Activated T-helper 2 cell treated with anti-CD3 and anti-CD28 coated beads, Interferon-gamma antibody, Interleukin-2, Interleukin-4, amounts not matched to agents 10 μg/mL and 5 μg/mL and 100 μg/mL, durations not matched to agents 14 hours and 24 hours and 36 hours (primary cell): ENCODE measurements around the gene BIN1. TPM values are rescaled to one million over a fixed set of nuclear protein-coding genes. Genes with fewer than 3 reads are reported as not detected.

Experiments used
- DNase-seq: peaks from one replicate; pipeline ENCODE4 v3.0.0; 2021; ENCODE audit warnings: low spot score
- H3K27ac Mint-ChIP-seq: one replicate; pipeline ENCODE4 v1.8.0; 2021; ENCODE audit warnings: mixed read lengths
- H3K27me3 Mint-ChIP-seq: one replicate; pipeline ENCODE4 v1.8.0; 2021; ENCODE audit warnings: low read depth, mixed read lengths
- H3K36me3 Mint-ChIP-seq: one replicate; pipeline ENCODE4 v1.8.0; 2021; ENCODE audit warnings: low read depth, mixed read lengths
- H3K4me1 Mint-ChIP-seq: one replicate; pipeline ENCODE4 v1.8.0; 2021; ENCODE audit warnings: low read depth, mixed read lengths
- H3K4me3 Mint-ChIP-seq: one replicate; pipeline ENCODE4 v1.8.0; 2021; ENCODE audit warnings: low read depth, mild to moderate bottlenecking, moderate library complexity, mixed read lengths
- H3K9me3 Mint-ChIP-seq: one replicate; pipeline ENCODE4 v1.8.0; 2021; ENCODE audit warnings: mixed read lengths
- intact Hi-C: fragments of 100-400 bp; cut with micrococcal nuclease; formaldehyde crosslinking; loops from one replicate; pipeline ENCODE4 v1.15.1; 2023
- total RNA-seq: library from RNA; stranded (reverse); gene quantifications from 2 replicates; pipeline ENCODE4 v1.2.3, GENCODE V29; 2022

BIN1 gene
- total RNA-seq, 1 donor from 2014 or later, result 51.7 TPM

DNA sequence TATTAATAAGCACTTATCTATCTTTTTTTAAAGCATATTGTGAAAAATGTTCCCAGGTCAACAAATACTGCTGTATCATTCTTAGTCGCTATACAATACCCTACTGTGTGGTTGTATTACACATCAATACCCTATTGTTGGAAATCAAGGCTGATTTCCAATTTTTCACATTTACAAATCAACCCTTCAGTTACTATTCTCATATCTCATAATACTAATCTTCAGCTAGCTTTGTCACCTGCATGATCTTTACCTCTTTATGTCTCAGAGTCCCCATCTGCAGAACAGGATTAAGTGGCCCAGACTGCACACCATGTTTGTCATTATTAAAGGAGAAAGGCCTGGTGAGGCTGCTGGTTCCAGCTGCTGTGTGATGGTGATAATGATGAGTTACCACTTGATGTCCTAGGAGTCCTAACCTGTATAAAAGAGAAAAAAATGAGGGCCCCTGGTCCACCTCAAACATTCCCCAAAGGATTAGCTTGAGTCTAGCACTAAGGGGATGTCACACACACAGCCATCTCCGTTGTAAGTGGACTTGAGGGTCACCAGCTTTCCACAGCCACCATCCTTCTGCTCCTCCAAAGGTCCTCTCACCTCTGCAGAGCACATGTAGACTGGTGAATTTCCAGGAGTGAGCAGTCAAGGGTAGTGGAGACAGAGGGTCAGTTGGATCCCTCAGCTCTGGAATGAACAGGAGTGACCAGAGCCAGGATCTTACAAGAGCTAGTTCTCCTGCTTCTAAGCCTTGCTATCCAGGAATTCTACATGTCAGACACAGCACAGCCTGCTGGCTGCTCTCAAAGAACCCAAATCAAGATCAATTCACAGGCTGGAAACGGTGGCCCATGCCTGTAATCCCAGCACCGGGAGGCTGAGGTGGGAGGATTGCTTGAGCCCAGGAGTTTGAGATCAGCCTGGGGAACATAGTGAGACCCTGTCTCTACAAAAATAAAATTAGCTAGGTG, 36.0 kb upstream of the BIN1 start:
- DNase-seq, result no peak
- Mint-ChIP-seq H3K36me3 (no peaks in the 10 kb centered on the region), H3K4me3 (no peak overlapping the region), H3K4me1 (peaks cover 3% of the 10 kb centered on the region), H3K9me3 (no peaks in the 10 kb centered on the region), H3K27me3 (peaks cover 16% of the 10 kb centered on the region), H3K27ac (no peak overlapping the region)
- intact Hi-C loops, result no loop called here

DNA sequence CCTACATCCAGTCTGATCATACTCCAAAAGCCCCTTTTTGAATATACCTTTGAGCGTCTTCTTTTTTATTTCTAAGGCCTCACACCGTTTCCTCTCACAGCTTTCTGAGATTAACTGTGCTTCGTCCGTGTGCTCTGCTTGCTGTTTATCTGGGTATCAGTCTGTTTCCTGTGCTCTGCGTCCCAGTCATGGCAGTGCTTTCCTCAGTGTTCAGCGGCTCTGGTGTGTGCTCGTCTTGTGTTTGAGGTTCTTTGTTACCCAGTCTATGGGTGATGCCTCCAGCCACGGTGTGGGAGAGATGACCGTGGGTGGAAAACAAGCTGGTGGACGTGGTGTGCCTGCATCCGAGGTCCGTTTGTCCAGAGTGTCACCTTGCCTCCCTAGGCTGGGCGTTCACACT, 33.6 kb upstream of the BIN1 start:
- Mint-ChIP-seq H3K4me3 (no peak overlapping the region), H3K27me3 (peaks cover 16% of the 10 kb centered on the region), H3K9me3 (no peaks in the 10 kb centered on the region), H3K36me3 (no peaks in the 10 kb centered on the region), H3K4me1 (peaks cover 3% of the 10 kb centered on the region), H3K27ac (no peak overlapping the region)
- DNase-seq, result no peak
- intact Hi-C loops, result no loop called here

DNA sequence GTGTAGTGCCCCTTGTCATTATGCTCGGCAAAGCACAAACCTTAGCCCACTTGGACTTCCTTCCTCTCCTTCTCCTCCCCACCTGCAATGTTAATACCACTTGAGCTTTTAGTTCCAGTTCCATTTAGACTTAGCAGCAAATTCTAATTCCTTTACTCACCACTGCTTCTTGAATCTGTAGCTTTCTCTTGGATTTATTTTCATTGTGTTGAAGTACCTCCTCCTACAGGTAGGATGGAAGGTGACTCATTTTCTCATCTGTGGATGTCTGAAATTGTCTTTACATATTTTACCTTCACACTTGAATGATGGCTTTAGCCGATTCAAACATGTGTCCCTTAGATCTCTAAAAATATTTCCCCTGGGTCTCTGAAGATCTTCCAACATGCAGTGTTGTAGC, 32.8 kb upstream of the BIN1 start:
- Mint-ChIP-seq H3K4me3 (no peak overlapping the region), H3K27ac (no peak overlapping the region), H3K27me3 (peaks cover 16% of the 10 kb centered on the region), H3K9me3 (no peaks in the 10 kb centered on the region), H3K36me3 (no peaks in the 10 kb centered on the region), H3K4me1 (peaks cover 3% of the 10 kb centered on the region)
- no peak for DNase-seq
- intact Hi-C loops, result no loop called here

DNA sequence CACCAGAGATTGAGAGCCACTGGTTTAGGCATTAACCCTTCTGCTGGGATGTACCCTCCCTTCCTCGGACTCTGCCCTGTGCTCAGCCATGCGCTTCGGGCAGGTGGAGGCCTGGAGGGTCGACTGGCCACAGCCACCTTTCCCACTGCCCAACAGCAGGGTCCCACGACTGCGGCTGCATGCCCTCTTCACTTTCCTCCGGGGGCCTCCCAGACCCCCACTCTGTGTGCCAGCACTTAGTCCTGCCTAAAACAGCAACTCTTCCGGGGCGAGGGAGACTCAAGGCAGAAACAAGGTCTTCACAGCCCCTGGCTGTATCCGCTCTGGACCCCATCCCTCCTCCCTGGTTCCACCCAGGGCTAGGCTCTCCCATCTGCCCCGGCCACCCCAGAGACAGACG, 31.3 kb upstream of the BIN1 start:
- Mint-ChIP-seq H3K27me3 (peaks cover 21% of the 10 kb centered on the region), H3K9me3 (no peaks in the 10 kb centered on the region), H3K27ac (no peak overlapping the region), H3K4me3 (no peak overlapping the region), H3K36me3 (no peaks in the 10 kb centered on the region), H3K4me1 (peaks cover 3% of the 10 kb centered on the region)
- intact Hi-C loops, result no loop called here
- DNase-seq, result no peak

DNA sequence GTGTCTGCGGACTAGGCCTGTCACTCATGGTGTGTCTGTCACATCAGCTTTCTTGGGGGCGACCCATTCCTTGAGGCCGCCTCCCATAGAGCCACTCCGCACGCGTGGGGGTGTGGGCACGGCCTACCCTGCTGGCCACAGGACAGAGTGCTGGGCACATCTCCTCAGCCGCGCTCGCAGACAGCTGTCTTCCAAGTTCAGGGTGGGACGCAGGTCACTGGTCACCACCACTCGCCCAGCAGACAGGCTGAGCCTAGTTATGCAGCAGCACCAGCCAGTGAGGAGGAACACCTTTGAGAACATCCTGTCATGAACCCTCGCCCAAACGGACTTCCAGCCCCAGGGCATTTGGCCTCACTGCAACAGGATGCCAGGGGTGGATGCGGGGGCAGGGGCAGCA, 30.8 kb upstream of the BIN1 start:
- Mint-ChIP-seq H3K36me3 (no peaks in the 10 kb centered on the region), H3K4me3 (no peak overlapping the region), H3K27ac (no peak overlapping the region), H3K27me3 (peaks cover 21% of the 10 kb centered on the region), H3K4me1 (peaks cover 3% of the 10 kb centered on the region), H3K9me3 (no peaks in the 10 kb centered on the region)
- no peak for DNase-seq
- intact Hi-C loops, result no loop called here

DNA sequence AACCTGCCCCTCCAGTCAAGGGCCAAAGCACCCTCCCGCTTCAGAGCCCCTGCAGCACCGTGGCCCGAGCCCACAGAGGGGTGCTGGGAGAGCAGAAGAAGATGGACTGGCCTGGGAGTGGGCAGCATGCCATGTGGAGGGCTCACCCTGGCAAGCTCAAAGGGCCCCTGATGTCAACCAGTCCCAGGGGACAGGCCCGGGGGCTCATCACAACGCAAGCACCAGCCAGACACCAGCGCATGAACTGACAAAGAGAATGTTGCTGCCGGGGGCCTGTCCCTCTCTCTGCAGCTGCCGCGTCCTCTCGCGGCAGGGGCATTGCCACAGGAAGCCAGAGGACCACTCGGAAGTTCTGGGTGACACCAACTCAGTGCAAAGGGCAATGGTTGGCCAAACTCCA, 30.3 kb upstream of the BIN1 start:
- no peaks in the 10 kb centered on the region for H3K9me3 Mint-ChIP-seq
- intact Hi-C loops, result no loop called here
- peaks cover 3% of the 10 kb centered on the region for H3K4me1 Mint-ChIP-seq
- H3K36me3 Mint-ChIP-seq, result no peaks in the 10 kb centered on the region
- H3K4me3 Mint-ChIP-seq, result no peak overlapping the region
- DNase-seq, result no peak
- H3K27me3 Mint-ChIP-seq, result peaks cover 21% of the 10 kb centered on the region
- no peak overlapping the region for H3K27ac Mint-ChIP-seq

DNA sequence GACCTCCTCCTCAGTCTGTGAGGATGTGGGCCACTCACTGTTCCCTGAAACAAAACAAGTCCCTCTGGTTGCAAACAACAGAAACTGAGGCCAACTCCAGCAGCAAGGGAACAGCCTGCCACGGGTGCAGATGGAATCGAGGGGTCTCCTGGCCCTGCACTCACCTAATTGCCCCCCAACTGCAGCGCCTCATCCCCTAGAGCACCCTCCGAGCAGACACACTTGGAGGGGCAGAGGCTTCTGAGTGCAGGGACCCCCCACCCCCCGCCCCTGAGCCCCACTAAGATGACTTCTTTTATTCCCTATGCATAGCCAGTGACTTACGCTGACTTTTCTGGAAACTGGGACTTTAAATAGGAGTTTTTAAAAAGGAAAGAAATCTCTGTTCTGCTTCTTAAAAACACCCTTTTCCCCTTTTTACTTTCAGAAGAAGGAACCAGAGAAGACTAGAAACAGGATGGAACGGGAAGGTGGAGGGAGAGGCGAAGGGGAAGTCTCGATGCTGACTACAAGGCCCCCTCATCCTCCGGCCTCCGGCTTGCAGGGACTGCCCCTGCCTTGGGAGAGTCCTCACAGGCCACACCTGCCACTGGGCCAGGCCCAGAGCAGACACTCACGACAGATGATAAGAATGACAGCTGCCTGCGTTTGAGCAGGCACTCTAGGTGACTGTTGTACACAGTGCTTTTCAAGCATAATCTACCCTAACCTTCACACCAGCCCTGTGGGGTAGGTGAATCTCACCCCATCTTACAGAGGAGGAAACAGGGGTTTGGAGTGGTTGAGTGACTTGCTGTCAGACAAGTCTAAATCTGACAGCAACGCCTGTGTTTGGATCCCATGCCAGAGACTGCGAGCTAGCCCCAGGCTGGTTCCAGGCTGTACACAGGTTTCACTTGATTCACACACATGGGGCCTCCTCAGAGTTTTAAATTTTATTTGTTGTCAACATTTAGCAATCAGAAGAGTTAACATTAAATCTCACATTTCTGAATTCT, 28.2 kb upstream of the BIN1 start:
- no peak overlapping the region for H3K27ac Mint-ChIP-seq
- no peaks in the 10 kb centered on the region for H3K9me3 Mint-ChIP-seq
- intact Hi-C loops, result no loop called here
- H3K27me3 Mint-ChIP-seq, result peaks cover 13% of the 10 kb centered on the region
- no peak overlapping the region for H3K4me3 Mint-ChIP-seq
- DNase-seq, result no peak
- H3K4me1 Mint-ChIP-seq, result no peaks in the 10 kb centered on the region
- H3K36me3 Mint-ChIP-seq, result no peaks in the 10 kb centered on the region

DNA sequence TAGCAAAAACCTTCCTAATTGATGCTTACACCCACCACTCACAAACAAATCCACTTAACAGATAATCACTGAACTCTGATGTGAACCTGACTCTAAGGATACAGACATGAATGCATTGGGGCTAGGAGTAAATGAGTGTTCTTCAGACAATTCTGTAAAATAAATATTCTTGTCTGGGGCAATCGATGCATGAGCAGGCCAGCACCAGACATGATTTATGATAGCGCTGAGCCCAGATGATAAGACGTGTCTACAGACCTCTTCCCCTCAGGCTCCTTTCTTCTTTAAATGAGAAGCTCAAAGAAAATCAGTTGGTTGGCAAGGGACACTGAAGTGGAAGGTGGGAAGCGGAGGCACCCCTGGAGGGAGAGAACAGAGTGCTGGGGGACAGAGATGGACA, 27.3 kb upstream of the BIN1 start:
- H3K27ac Mint-ChIP-seq, result no peak overlapping the region
- H3K27me3 Mint-ChIP-seq, result peaks cover 7% of the 10 kb centered on the region
- no peak for DNase-seq
- H3K36me3 Mint-ChIP-seq, result no peaks in the 10 kb centered on the region
- intact Hi-C loops, result no loop called here
- H3K4me1 Mint-ChIP-seq, result no peaks in the 10 kb centered on the region
- no peaks in the 10 kb centered on the region for H3K9me3 Mint-ChIP-seq
- H3K4me3 Mint-ChIP-seq, result no peak overlapping the region

DNA sequence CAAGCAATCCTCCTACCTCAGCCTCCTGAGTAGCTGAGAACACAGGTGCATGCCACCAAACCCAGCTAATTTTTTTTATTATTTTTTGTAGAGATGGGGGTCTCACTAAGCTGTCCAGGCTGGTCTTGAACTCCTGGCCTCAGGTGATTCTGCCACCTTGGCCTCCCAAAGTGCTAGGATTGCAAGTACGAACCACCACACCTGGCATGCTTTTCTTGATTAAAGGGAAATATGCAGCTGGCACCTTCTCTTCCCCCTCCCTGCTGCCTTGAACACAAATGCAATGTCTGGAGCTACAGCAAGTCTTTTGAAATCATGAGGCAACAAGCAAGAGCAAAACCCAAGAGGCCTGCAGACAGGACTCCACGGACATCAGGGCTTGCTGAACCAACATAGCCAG, 26.8 kb upstream of the BIN1 start:
- intact Hi-C loops, result no loop called here
- Mint-ChIP-seq H3K9me3 (no peaks in the 10 kb centered on the region), H3K27me3 (peaks cover 7% of the 10 kb centered on the region), H3K4me3 (no peak overlapping the region), H3K27ac (no peak overlapping the region), H3K4me1 (no peaks in the 10 kb centered on the region), H3K36me3 (no peaks in the 10 kb centered on the region)
- no peak for DNase-seq

DNA sequence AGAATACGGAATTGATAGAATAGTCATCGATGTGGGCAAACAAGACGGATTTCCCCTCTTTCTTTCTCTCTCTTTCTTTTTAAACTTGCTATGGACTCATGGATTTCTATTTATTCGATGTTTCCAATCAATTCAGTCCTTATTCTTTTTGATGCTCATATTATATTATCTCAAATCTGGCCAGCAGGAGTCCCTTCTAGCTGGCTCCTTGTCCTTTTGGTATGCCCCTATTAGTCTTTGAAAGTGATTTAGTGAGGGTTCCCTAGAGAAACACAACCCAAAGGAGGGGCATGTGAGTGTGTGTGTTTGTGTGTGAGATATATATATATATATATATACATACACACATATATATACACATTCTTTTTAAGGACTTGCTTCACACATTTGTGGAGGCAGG, 23.5 kb upstream of the BIN1 start:
- no peak overlapping the region for H3K4me3 Mint-ChIP-seq
- no peak overlapping the region for H3K27ac Mint-ChIP-seq

DNA sequence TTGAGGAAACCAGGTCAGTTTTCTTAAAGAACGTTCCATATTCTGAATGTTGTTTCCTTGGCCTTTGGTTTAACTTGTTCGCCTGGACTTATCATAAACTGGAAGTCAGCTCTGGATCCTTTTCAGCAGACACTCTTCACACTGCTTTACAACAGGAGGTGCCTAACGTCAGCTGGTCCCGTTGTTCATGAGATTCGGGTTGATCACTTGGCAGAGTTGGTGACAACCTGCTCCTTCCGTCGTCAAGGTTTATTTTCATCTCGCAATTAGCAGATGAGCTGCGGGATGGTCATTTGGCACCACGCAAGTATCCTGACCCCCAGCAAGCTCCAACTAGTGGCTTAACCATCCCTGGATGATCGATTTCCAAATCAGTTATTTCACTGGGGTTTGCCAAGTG, 23.0 kb upstream of the BIN1 start:
- intact Hi-C loops, result no loop called here
- Mint-ChIP-seq H3K27ac (no peak overlapping the region), H3K27me3 (peaks cover 17% of the 10 kb centered on the region), H3K4me1 (no peaks in the 10 kb centered on the region), H3K4me3 (no peak overlapping the region), H3K36me3 (no peaks in the 10 kb centered on the region), H3K9me3 (no peaks in the 10 kb centered on the region)
- DNase-seq, result no peak

More for the DNA sequence above, 23.5 kb upstream of the BIN1 start:
- Mint-ChIP-seq H3K4me1 (no peaks in the 10 kb centered on the region), H3K36me3 (no peaks in the 10 kb centered on the region), H3K9me3 (no peaks in the 10 kb centered on the region), H3K27me3 (peaks cover 17% of the 10 kb centered on the region)
- intact Hi-C loops, result no loop called here
- DNase-seq, result no peak

DNA sequence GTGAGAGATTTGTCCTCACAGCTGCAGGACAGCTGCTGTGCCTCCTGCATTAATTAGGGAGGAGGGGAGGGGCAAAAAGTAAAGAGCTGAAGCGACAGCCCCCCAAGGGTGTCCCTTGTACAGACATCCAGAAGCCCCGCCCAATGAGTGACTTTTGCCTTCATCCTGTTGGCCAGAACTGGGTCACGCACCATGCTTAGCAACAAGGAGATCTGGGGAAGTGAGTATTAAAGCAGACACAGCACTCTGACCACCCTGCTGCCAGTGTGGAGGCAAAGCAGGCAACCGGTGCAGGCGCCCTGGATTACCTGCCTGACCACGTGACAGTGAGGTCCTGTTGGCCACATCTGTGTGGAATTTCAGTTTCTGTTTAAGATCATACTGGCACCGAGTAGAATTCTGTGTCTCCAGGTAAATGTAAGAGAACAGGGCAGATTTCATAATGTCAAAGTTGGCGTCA, 21.5 kb upstream of the BIN1 start:
- no peak overlapping the region for H3K27ac Mint-ChIP-seq
- no peaks in the 10 kb centered on the region for H3K9me3 Mint-ChIP-seq
- H3K4me1 Mint-ChIP-seq, result no peaks in the 10 kb centered on the region
- intact Hi-C loops, result no loop called here
- H3K27me3 Mint-ChIP-seq, result peaks cover 13% of the 10 kb centered on the region
- no peak overlapping the region for H3K4me3 Mint-ChIP-seq
- no peak for DNase-seq
- H3K36me3 Mint-ChIP-seq, result no peaks in the 10 kb centered on the region

DNA sequence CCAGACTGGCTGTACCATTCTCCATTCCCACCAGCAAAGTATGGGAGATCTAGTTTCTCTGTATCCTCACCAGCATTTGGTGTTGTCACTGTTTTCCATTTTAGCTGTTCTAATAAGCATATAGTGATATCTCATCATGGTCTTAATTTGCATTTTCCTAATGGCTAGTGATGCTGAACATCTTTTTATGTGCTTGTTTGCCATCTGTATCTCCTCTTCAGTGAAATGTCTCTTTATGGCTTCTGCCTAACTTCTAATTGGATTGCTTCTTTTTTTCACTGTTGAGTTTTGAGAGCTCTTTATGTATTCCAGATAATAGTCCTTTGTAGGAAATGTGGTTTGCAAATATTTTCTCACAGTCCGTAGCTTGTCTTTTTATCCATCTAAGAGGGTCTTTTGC, 18.9 kb upstream of the BIN1 start:
- intact Hi-C loops, result no loop called here
- no peak for DNase-seq
- Mint-ChIP-seq H3K4me1 (no peaks in the 10 kb centered on the region), H3K4me3 (no peak overlapping the region), H3K27ac (no peak overlapping the region), H3K27me3 (peaks cover 13% of the 10 kb centered on the region), H3K36me3 (no peaks in the 10 kb centered on the region), H3K9me3 (no peaks in the 10 kb centered on the region)
